ENCODE data around the gene FILIP1L. TPM values are rescaled to one million over a fixed set of nuclear protein-coding genes. Genes with fewer than 3 reads are reported as not detected.

FILIP1L gene
- total and polyA plus RNA-seq, 2 of the 13 experiments (the other 11 are each of a cell fraction or from before 2014, with no cell fraction given): 8.1 to 187 TPM

DNA sequence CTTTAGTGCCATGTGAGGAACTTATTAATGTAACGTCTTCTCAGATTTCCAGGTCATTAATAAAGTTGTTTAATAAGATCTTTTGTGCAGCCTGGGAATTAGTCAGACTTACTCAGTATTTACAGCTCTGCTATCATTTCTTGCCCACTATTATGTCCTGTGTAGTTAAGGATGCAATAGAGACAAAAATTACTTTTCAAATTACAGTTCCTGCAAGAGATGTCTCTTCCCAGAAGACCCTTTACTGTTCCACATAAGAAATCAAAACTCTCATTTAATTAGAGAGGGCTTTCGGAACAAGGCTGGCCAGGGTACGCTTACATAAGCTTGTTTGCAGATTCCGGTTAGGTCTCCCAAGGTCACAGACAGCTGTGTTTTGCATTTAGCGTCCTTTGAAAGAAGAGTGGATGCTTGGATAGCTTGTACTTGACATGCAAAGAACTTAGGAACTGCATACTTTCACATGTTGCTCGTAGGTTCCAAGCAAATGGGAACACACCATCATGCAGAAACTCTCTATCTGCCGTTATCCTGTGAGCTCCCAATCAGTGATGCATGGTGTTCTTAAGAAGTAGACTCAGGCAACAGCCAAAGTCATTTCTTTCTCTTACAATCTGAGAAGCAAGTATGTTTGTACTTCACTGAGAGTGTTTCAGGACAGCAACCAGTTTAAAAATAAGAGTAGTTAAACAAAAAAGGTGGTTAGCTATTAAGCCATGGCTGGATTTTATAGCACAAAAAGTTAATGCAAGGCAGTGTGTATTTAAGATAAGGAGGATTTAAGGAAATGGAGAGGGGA is 37.4 kb downstream of the FILIP1L start (continued):
- TF ChIP-seq, protein P1, sequence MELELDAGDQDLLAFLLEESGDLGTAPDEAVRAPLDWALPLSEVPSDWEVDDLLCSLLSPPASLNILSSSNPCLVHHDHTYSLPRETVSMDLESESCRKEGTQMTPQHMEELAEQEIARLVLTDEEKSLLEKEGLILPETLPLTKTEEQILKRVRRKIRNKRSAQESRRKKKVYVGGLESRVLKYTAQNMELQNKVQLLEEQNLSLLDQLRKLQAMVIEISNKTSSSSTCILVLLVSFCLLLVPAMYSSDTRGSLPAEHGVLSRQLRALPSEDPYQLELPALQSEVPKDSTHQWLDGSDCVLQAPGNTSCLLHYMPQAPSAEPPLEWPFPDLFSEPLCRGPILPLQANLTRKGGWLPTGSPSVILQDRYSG (CRISPR knock-in tag; IDR thresholded peaks at IDR 0.05): 0 out of 2 replicates have a peak, but pooled peaks have one; percentile 67
- TF ChIP-seq ZMAT3 (CRISPR knock-in tag; conservative IDR thresholded peaks at IDR 0.05) (no peak), ZSCAN21 (CRISPR knock-in tag; IDR thresholded peaks at IDR 0.05; ENCODE audit: borderline replicate concordance) (0 out of 2 replicates have a peak, but pooled peaks have one; percentile 44), ZNF33A (CRISPR knock-in tag; IDR thresholded peaks at IDR 0.05; ENCODE audit: borderline replicate concordance) (no peak), EZH2 (conservative IDR thresholded peaks at IDR 0.05; ENCODE audit: low read depth, low read length) (no peak), PRMT3 (CRISPR knock-in tag; IDR thresholded peaks at IDR 0.05; ENCODE audit: borderline replicate concordance, low read depth) (peak; percentile 38; the same call in 1 of the 2 replicates), NR3C1 (CRISPR knock-in tag; IDR thresholded peaks at IDR 0.05) (no peak), RARA (CRISPR knock-in tag; IDR thresholded peaks at IDR 0.05) (peak; percentile 95), ZNF747 (CRISPR knock-in tag; IDR thresholded peaks at IDR 0.05; ENCODE audit: borderline replicate concordance) (no peak), ZSCAN30 (CRISPR knock-in tag; IDR thresholded peaks at IDR 0.05) (no peak), FOXA1 (IDR thresholded peaks at IDR 0.05) (no peak), FOXA1 (CRISPR knock-in tag; IDR thresholded peaks at IDR 0.05) (peak; percentile 80), ZNF598 (CRISPR knock-in tag; IDR thresholded peaks at IDR 0.05; ENCODE audit: borderline replicate concordance) (no peak), SETDB1 (CRISPR knock-in tag; IDR thresholded peaks at IDR 0.05; ENCODE audit: borderline replicate concordance) (no peak), ZFP36L2 (CRISPR knock-in tag; IDR thresholded peaks at IDR 0.05) (no peak), DMAP1 (CRISPR knock-in tag; IDR thresholded peaks at IDR 0.05) (no peak)
- TF ChIP-seq, protein P2, sequence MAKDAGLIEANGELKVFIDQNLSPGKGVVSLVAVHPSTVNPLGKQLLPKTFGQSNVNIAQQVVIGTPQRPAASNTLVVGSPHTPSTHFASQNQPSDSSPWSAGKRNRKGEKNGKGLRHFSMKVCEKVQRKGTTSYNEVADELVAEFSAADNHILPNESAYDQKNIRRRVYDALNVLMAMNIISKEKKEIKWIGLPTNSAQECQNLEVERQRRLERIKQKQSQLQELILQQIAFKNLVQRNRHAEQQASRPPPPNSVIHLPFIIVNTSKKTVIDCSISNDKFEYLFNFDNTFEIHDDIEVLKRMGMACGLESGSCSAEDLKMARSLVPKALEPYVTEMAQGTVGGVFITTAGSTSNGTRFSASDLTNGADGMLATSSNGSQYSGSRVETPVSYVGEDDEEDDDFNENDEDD (CRISPR knock-in tag; IDR thresholded peaks at IDR 0.05; ENCODE audit: borderline replicate concordance): peak; percentile 44; the same call in 1 of the 2 replicates
- TF ChIP-seq, protein P3, sequence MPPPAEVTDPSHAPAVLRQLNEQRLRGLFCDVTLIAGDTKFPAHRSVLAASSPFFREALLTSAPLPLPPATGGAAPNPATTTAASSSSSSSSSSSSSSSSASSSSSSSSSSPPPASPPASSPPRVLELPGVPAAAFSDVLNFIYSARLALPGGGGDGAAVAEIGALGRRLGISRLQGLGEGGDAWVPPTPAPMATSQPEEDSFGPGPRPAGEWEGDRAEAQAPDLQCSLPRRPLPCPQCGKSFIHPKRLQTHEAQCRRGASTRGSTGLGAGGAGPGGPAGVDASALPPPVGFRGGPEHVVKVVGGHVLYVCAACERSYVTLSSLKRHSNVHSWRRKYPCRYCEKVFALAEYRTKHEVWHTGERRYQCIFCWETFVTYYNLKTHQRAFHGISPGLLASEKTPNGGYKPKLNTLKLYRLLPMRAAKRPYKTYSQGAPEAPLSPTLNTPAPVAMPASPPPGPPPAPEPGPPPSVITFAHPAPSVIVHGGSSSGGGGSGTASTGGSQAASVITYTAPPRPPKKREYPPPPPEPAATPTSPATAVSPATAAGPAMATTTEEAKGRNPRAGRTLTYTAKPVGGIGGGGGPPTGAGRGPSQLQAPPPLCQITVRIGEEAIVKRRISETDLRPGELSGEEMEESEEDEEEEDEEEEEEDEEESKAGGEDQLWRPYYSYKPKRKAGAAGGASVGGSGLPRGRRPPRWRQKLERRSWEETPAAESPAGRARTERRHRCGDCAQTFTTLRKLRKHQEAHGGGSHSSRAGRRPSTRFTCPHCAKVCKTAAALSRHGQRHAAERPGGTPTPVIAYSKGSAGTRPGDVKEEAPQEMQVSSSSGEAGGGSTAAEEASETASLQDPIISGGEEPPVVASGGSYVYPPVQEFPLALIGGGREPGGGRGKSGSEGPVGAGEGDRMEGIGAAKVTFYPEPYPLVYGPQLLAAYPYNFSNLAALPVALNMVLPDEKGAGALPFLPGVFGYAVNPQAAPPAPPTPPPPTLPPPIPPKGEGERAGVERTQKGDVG (CRISPR knock-in tag; IDR thresholded peaks at IDR 0.05; ENCODE audit: borderline replicate concordance): no peak
- TF ChIP-seq, protein P4, sequence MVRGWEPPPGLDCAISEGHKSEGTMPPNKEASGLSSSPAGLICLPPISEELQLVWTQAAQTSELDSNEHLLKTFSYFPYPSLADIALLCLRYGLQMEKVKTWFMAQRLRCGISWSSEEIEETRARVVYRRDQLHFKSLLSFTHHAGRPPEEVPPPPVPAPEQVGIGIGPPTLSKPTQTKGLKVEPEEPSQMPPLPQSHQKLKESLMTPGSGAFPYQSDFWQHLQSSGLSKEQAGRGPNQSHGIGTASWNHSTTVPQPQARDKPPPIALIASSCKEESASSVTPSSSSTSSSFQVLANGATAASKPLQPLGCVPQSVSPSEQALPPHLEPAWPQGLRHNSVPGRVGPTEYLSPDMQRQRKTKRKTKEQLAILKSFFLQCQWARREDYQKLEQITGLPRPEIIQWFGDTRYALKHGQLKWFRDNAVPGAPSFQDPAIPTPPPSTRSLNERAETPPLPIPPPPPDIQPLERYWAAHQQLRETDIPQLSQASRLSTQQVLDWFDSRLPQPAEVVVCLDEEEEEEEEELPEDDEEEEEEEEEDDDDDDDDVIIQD (CRISPR knock-in tag; IDR thresholded peaks at IDR 0.05; ENCODE audit: low read depth): peak; percentile 82
- TF ChIP-seq, protein P5, sequence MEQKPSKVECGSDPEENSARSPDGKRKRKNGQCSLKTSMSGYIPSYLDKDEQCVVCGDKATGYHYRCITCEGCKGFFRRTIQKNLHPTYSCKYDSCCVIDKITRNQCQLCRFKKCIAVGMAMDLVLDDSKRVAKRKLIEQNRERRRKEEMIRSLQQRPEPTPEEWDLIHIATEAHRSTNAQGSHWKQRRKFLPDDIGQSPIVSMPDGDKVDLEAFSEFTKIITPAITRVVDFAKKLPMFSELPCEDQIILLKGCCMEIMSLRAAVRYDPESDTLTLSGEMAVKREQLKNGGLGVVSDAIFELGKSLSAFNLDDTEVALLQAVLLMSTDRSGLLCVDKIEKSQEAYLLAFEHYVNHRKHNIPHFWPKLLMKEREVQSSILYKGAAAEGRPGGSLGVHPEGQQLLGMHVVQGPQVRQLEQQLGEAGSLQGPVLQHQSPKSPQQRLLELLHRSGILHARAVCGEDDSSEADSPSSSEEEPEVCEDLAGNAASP (CRISPR knock-in tag; IDR thresholded peaks at IDR 0.05; ENCODE audit: borderline replicate concordance): peak; percentile 99

All from HepG2 (cell line).